Prostate gland (tissue), 2 donors: Measurements from ENCODE around the gene MPST.

Experiments
- POLR2A ChIP-seq: fragments of 450-650 bp; IDR thresholded peaks from one replicate; pipeline ENCODE4 v1.6.1; 2016; ENCODE audit warnings: antibody characterized with exemption, mild to moderate bottlenecking
- POLR2AphosphoS5 ChIP-seq: sonication (generic); formaldehyde crosslinking; IDR thresholded peaks from one replicate; pipeline ENCODE4 v1.6.1; 2017; ENCODE audit warnings: antibody characterized with exemption
- TF ChIP-seq, protein P1 (sequence below), 4 experiments: fragments of 200-600 bp in 2 of 4; fragments of 450-650 bp in 2 of 4; sonication (generic) in 2 of 4; IDR thresholded peaks; 1 replicate in 3 of 4; 2 replicates in 1 of 4; pipeline ENCODE4 v1.5.1; 2016 to 2019; ENCODE audit warnings: antibody characterized with exemption in 4 of 4, mild to moderate bottlenecking in 2 of 4, moderate library complexity in 2 of 4

DNA sequence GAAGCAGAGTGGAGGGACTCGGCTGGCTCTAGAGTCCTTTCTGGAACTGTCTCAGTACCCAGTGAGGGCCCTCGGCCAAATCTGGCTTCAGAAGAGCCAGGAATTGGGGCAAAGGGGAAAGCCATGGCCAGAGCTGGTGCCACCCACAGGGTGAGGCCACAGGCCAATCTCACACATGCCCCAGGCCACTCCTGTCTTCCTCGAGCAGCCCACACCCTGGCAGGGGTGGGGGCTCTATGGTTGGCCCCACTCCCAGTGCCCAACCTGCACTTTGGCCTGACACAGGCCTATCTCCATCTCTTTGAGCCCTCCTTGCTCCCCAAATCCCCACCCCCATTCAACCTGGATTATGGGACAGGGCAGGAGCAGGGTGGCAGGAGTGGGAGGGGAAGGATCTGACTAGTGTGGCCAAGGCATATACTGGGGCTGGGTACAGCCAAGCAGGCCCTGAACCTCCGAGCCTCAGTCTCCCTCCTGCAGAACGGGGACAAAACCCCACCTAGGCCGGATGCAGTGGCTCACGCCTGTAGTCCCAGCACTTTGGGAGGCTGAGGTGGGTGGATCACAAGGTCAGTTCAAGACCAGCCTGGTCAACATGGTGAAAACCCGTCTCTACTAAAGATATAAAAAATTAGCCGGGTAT is 7.2 kb upstream of the MPST start:
- TF ChIP-seq, protein P1, sequence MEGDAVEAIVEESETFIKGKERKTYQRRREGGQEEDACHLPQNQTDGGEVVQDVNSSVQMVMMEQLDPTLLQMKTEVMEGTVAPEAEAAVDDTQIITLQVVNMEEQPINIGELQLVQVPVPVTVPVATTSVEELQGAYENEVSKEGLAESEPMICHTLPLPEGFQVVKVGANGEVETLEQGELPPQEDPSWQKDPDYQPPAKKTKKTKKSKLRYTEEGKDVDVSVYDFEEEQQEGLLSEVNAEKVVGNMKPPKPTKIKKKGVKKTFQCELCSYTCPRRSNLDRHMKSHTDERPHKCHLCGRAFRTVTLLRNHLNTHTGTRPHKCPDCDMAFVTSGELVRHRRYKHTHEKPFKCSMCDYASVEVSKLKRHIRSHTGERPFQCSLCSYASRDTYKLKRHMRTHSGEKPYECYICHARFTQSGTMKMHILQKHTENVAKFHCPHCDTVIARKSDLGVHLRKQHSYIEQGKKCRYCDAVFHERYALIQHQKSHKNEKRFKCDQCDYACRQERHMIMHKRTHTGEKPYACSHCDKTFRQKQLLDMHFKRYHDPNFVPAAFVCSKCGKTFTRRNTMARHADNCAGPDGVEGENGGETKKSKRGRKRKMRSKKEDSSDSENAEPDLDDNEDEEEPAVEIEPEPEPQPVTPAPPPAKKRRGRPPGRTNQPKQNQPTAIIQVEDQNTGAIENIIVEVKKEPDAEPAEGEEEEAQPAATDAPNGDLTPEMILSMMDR (IDR thresholded peaks at IDR 0.05), result no peak
- TF ChIP-seq POLR2A, result no peak
- no peak for TF ChIP-seq POLR2AphosphoS5
